ENCODE results near the gene PRDM15. TPM values are rescaled to one million over a fixed set of nuclear protein-coding genes. Genes with fewer than 3 reads are reported as not detected.

The PRDM15 gene
- total RNA-seq, 2 experiments from 2014 or later: 10.4 to 12.0 TPM

DNA sequence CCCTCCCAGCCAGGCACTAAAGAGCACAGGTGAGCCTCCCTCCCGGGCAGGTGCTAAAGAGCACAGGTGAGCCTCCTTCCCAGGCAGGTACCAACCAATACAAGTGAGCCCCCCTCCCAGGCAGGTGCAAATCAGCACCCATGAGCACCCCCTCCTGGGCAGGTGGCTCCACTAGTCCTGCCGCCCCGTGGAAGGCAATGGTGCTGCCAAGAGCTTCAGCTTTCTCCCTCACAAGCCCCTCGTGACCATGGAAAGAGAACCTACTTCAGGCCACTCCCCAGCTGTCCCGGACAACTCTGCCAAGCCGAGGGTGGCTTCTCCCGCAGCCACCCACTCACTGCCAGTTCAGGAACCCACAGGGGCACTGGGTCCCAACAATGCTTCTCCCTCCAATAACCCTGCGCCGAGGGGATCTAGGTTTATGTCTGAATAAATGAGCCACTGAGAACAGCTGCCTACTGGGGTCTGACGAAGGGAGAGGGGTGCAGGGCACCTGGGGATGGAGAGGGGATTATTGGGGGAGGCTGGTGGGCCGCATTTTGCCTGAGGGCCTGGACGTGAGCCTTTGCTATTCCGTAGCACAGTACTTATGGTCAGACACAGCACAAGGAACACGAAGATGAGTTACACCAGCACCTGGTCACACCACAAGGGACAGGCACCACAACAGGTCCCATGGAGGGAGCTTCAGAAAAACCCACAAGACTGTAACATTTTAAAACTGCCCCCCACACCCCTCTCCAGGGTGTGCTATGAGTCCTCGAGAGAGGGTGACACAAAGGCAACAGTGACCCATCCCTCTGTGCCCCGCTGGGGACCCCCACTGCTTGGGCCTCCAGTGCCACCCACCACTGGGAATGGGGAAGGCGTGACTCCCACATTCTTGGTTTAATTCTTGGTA lies 46.3 kb downstream of the PRDM15 start:
- Mint-ChIP-seq H3K9me3 (no peaks in the 10 kb centered on the region), H3K27ac (no peak overlapping the region), H3K36me3 (ENCODE audit: low read depth) (peaks cover 44% of the 10 kb centered on the region), H3K4me3 (no peak overlapping the region), H3K4me1 (ENCODE audit: low read depth) (no peaks in the 10 kb centered on the region), H3K27me3 (no peaks in the 10 kb centered on the region)
- Histone ChIP-seq H3K27ac (ENCODE audit: low read depth in 1 of 2, low read length in 2 of 2) (no peak overlapping the region), H3K27me3 (ENCODE audit: control insufficient read depth in 1 of 2, insufficient read depth in 2 of 2, low read length in 2 of 2) (no peaks in the 10 kb centered on the region), H3K36me3 (ENCODE audit: insufficient read depth, low read length) (peaks cover 50% of the 10 kb centered on the region), H3K4me1 (ENCODE audit: insufficient read depth, low read length) (no peaks in the 10 kb centered on the region), H3K4me3 (ENCODE audit: low read length) (no peak overlapping the region), H3K9me3 (ENCODE audit: control insufficient read depth in 1 of 2, insufficient read depth in 1 of 2, low read length in 2 of 2) (no peaks in the 10 kb centered on the region)
- intact Hi-C loops (cut with DNase I, micrococcal nuclease): no loop called here
- ATAC-seq (ENCODE audit: poor library complexity) (no peak), DNase-seq (no peak)
- TF ChIP-seq, protein P1, sequence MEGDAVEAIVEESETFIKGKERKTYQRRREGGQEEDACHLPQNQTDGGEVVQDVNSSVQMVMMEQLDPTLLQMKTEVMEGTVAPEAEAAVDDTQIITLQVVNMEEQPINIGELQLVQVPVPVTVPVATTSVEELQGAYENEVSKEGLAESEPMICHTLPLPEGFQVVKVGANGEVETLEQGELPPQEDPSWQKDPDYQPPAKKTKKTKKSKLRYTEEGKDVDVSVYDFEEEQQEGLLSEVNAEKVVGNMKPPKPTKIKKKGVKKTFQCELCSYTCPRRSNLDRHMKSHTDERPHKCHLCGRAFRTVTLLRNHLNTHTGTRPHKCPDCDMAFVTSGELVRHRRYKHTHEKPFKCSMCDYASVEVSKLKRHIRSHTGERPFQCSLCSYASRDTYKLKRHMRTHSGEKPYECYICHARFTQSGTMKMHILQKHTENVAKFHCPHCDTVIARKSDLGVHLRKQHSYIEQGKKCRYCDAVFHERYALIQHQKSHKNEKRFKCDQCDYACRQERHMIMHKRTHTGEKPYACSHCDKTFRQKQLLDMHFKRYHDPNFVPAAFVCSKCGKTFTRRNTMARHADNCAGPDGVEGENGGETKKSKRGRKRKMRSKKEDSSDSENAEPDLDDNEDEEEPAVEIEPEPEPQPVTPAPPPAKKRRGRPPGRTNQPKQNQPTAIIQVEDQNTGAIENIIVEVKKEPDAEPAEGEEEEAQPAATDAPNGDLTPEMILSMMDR (IDR thresholded peaks at IDR 0.05): no peak
- CTCF ChIA-PET: no interaction called here
- POLR2A ChIA-PET: no interaction called here

DNA sequence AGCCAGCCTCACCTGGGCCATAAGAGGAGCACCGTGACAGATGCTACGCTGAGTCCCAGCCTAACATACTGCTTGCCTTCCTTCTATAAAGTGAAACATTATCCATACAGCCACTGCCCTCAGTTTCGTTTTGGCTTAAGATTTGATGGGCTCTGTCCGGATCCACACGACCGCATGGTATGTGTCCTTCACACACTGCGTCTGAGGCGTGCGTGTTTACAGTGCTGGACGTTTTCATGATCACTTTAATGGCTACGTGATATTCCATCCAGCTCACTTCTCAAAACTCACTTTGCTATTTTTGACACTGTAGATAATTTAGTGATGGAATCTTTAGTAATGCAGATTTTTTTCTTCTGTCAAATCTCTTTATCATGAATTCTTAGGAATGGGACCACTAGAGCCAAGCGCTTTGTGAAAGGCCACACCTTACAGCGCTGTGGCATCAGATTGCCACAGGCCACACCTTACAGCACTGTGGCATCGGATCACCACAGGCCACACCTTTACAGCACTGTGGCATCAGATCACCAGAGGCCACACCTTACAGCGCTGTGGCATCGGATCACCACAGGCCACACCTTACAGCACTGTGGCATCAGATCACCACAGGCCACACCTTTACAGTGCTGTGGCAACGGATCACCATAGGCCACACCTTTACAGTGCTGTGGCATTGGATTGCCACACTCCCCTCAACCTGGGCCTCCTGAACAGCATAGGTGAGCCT lies 47.1 kb downstream of the PRDM15 start:
- TF ChIP-seq, protein P1 (IDR thresholded peaks at IDR 0.05): no peak
- POLR2A ChIA-PET: no interaction called here

DNA sequence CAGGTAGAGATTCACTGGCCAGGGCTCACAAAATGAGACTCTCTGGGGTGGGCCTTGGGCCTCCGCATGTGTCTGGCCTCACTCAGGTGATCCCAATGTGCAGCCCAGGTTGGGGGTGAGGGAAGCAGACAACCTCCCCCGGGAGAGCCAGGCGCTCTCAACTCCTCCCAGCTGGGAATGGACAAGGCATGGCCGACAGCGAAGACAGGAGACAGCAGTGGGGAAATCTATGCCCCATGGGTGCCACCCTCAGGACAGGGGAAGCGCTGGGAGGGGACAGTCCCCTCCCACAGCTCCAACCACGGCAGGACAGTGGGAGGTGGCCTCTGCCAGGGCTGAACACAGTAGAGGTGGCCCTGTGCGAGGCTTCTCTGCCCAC lies 47.7 kb downstream of the PRDM15 start:
- Mint-ChIP-seq H3K4me1 (ENCODE audit: low read depth) (no peaks in the 10 kb centered on the region), H3K36me3 (ENCODE audit: low read depth) (peaks cover 39% of the 10 kb centered on the region), H3K27ac (no peak overlapping the region), H3K4me3 (no peak overlapping the region), H3K27me3 (no peaks in the 10 kb centered on the region), H3K9me3 (no peaks in the 10 kb centered on the region)
- H3K9me3 ChIP-seq (ENCODE audit: control insufficient read depth in 1 of 2, insufficient read depth in 1 of 2, low read length in 2 of 2): no peaks in the 10 kb centered on the region
- H3K4me1 ChIP-seq (ENCODE audit: insufficient read depth, low read length): no peaks in the 10 kb centered on the region
- DNase-seq: no peak
- intact Hi-C loops (cut with DNase I, micrococcal nuclease): no loop called here
- ChIA-PET POLR2A (no interaction called here), CTCF (no interaction called here)
- TF ChIP-seq, protein P1 (IDR thresholded peaks at IDR 0.05): no peak
- peaks cover 39% of the 10 kb centered on the region for H3K36me3 ChIP-seq (ENCODE audit: insufficient read depth, low read length)
- ATAC-seq (ENCODE audit: poor library complexity): no peak
- no peaks in the 10 kb centered on the region for H3K27me3 ChIP-seq (ENCODE audit: control insufficient read depth in 1 of 2, insufficient read depth in 2 of 2, low read length in 2 of 2)
- no peak overlapping the region for H3K27ac ChIP-seq (ENCODE audit: low read depth in 1 of 2, low read length in 2 of 2)
- no peak overlapping the region for H3K4me3 ChIP-seq (ENCODE audit: low read length)

More for the DNA sequence above, 47.1 kb downstream of the PRDM15 start:
- H3K27ac ChIP-seq (ENCODE audit: low read depth in 1 of 2, low read length in 2 of 2): no peak overlapping the region
- Mint-ChIP-seq H3K27me3 (no peaks in the 10 kb centered on the region), H3K4me1 (ENCODE audit: low read depth) (no peaks in the 10 kb centered on the region), H3K4me3 (no peak overlapping the region), H3K36me3 (ENCODE audit: low read depth) (peaks cover 39% of the 10 kb centered on the region), H3K9me3 (no peaks in the 10 kb centered on the region), H3K27ac (no peak overlapping the region)
- peaks cover 41% of the 10 kb centered on the region for H3K36me3 ChIP-seq (ENCODE audit: insufficient read depth, low read length)
- H3K27me3 ChIP-seq (ENCODE audit: control insufficient read depth in 1 of 2, insufficient read depth in 2 of 2, low read length in 2 of 2): no peaks in the 10 kb centered on the region
- DNase-seq: no peak
- no peaks in the 10 kb centered on the region for H3K9me3 ChIP-seq (ENCODE audit: control insufficient read depth in 1 of 2, insufficient read depth in 1 of 2, low read length in 2 of 2)
- H3K4me3 ChIP-seq (ENCODE audit: low read length): no peak overlapping the region
- CTCF ChIA-PET: no interaction called here
- no peak for ATAC-seq (ENCODE audit: poor library complexity)
- intact Hi-C loops (cut with DNase I, micrococcal nuclease): no loop called here
- H3K4me1 ChIP-seq (ENCODE audit: insufficient read depth, low read length): no peaks in the 10 kb centered on the region
